Dedifferentiated amniotic fluid mesenchymal stem cell (primary cell): ENCODE results near the gene MASP1.
A peak's percentile ranks its signal among the peaks of the same experiment; 100 is the strongest.

Experiments
- DNase-seq: peaks from one replicate; pipeline ENCODE4 v3.0.0-alpha.2; 2016; ENCODE audit errors: extremely low spot score

The MASP1 gene

GRCh38 chr3:187186801-187187421, 104.6 kb downstream of the MASP1 start:
- peak; percentile 75 for DNase-seq

DNA sequence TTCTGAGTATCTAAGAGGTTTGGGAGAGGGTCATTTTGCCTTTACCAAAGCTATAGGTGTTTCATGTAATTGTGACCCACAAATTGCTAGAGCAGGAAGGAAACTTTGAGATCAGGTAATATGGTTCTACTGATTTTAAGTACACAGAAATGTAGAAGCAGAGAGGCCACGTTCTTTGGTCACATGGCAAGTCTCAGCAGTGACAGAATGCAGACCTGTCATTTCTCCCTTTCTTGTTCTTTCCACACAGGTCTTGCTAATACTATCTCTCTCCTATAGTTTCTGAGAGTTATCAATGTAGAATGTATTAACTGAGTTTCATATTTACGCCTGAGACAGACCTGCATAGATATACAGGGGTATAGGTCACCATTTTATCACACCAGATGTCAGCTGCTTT, 105.2 kb downstream of the MASP1 start:
- no peak for DNase-seq

DNA sequence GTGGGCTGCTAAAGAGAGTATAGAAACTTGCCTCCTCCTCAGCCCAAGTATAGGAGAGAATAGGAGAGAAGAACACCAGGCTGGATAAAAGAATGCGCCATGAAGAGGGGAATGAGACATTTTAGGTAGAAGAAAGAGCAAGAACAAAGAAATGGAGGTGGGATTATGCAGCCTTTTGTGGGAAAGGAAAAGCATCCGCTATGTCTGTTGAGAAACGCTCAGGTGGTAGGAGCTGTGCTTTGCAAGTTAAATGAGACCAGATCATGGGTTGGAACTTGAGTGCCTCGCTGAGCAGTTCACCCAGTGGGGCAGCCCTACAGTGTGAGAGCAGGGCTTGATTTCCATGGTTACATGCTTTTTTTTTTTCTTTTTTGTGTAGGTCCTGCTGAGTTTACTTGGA, 105.8 kb downstream of the MASP1 start:
- no peak for DNase-seq
